ENCODE measurements around the gene JAG2. TPM values are rescaled to one million over a fixed set of nuclear protein-coding genes. Genes with fewer than 3 reads are reported as not detected.

JAG2 gene
- total RNA-seq, 1 donor from 2014 or later: 5.7 TPM

DNA sequence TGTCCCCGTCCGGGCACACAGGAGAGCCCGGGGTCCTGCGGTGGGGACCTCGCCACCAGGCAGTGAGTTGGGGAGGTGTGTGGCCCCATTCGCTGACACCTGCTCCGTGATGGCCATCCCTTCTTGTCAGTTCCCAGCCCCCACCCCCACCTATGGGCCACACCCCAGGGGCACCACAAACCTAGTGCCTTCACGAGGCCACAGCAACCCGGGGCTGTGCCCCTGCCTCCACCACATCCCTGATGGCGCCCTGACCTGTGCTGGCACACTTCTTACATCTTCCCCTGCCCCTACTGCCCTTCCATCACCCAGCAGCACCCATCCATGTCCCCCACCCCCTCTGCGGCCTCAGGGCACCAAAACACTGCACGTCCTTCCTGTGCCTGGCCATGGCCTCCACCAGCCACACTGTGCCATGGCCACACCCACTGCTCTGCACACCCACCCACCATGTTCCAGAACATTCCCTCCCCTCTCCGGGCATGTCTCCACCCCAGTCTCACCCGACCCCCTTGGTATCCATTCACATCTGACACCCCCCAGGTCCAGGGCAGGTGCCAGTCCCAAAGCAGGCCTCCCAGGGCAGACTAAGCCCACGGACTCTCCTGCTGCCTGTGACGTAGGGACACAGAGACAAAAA is 24.4 kb downstream of the JAG2 start:
- TF ChIP-seq, protein P1, sequence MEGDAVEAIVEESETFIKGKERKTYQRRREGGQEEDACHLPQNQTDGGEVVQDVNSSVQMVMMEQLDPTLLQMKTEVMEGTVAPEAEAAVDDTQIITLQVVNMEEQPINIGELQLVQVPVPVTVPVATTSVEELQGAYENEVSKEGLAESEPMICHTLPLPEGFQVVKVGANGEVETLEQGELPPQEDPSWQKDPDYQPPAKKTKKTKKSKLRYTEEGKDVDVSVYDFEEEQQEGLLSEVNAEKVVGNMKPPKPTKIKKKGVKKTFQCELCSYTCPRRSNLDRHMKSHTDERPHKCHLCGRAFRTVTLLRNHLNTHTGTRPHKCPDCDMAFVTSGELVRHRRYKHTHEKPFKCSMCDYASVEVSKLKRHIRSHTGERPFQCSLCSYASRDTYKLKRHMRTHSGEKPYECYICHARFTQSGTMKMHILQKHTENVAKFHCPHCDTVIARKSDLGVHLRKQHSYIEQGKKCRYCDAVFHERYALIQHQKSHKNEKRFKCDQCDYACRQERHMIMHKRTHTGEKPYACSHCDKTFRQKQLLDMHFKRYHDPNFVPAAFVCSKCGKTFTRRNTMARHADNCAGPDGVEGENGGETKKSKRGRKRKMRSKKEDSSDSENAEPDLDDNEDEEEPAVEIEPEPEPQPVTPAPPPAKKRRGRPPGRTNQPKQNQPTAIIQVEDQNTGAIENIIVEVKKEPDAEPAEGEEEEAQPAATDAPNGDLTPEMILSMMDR (conservative IDR thresholded peaks at IDR 0.05; ENCODE audit: low read depth, low read length): no peak
- no peak overlapping the region for H3K4me3 ChIP-seq (ENCODE audit: low read depth, low read length)
- no peak for DNase-seq (ENCODE audit: low read depth)

DNA sequence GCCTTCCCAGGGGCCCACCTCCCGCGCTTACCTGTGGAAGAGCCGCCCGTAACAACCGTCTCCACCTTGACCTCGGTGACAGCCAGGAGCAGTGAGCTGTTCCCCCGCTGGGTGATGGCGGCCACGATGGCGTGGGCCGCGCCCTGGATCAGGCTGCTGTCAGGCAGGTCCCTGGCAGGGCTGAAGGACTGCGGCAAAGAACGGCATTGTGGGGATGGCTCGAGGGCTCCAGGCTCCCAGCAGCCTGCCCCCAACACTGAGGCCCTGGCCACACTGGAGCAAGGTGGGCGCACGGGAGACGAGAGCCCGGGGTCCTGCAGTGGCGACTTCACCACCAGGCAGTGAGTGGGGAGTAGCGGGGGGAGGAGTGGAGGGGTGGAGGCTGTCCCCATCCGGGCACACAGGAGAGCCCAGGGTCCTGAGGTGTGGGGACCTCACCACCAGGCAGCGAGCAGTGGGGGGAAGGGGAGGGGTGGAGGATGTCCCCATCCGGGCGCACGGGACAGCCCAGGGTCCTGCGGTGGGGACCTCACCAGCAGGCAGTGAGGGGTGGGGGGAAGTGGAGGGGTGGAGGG is 25.0 kb downstream of the JAG2 start:
- no peak for DNase-seq (ENCODE audit: low read depth)
- no peak overlapping the region for H3K4me3 ChIP-seq (ENCODE audit: low read depth, low read length)
- TF ChIP-seq, protein P1 (conservative IDR thresholded peaks at IDR 0.05; ENCODE audit: low read depth, low read length): no peak

DNA sequence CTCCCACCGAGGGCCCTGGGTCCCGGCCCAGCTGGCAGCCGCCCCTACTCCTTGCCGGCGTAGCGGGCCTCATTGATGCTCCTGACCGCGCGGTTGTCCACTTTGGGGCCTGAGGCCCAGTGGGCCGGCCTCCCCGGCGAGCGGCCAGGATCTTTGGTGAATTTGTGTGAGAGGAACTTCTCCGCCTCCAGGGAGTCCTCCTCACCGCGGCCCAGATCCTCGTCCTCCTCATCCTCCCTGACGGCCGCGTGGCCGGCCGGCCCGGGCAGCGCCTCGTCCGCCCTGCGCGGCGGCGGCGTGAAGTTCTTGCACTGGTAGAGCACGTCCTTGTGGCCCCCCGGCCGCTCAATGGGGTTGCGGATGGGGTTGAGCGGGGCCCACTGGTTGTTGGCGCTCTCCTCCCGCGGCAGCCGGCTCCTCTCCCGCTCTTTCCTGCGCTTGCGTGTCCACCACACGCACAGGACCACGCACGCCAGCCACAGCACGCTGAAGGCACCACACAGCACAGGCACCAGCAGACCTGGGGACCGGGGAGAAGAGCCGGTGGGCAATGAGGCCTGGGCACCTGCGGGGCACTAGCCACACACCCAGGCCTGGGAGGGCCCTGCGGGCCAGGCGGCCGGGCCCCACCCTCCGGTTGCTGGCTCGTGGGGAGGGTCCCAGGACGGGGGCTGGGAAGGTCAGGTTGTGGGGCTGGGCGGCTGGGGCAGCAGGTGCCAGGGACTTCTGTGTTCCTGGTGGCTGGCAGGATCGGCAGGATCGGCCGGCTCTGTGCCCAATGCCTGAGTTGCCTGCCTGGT is 25.7 kb downstream of the JAG2 start:
- no peak overlapping the region for H3K4me3 ChIP-seq (ENCODE audit: low read depth, low read length)
- no peak for DNase-seq (ENCODE audit: low read depth)
- TF ChIP-seq, protein P1 (conservative IDR thresholded peaks at IDR 0.05; ENCODE audit: low read depth, low read length): no peak

DNA sequence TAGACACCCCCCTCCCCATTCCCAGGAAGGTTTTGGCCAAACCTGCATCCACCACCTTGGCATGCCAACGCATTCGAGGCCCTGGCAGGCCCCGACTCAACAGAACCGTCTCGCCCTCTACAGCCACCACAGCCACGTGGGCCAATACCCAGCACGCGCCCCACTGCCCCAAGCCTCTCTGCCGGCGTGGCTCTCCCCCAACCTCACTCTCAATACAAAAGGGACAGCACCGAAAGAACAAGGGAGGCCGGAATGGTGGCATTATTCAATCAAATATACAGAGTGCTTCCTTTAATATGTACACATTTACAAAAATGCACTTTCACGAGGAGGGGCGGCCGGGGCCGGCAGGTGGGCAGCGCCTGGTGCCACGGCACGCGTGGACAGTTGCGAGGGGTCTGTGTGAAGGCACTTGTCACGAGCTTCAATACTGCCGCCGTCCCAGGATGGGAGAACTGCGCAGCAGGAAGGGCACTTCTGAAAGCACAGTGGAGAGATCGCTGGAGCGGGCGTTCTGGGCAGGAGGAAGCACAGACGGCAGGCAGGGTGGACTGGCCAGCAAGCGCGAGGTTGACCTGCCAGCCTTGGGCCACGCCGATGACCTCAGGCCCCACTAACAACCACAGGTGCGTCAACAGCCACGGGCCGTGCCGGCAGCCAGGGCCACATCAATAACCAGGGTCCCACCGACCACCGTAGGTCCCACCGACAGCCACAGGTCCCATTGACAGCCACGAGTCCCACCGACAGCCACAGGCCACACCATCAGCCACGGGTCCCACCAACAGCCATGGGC is 26.9 kb downstream of the JAG2 start:
- DNase-seq (ENCODE audit: low read depth): no peak
- H3K4me3 ChIP-seq (ENCODE audit: low read depth, low read length): no peak overlapping the region
- TF ChIP-seq, protein P1 (conservative IDR thresholded peaks at IDR 0.05; ENCODE audit: low read depth, low read length): no peak

DNA sequence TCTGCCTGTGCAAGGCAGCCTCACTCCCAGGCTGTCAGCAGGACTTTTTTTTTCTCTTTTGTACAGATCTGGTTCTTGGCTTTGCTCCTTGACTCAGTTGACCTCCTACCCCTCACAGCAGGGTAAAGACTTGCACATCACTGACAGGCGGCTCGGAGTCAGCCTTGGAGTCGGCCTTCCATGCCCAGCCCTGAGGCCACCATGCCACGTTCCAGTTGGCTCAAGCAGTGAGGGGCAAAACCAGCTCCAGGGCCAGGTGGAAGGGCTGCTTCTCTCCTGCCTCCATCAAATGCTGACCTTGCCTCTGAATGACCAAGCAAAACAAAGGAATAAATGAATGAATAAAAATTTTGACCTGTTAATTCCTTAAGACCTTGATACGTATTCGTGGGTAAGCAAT is 27.6 kb downstream of the JAG2 start:
- DNase-seq (ENCODE audit: low read depth): no peak
- no peak overlapping the region for H3K4me3 ChIP-seq (ENCODE audit: low read depth, low read length)
- TF ChIP-seq, protein P1 (conservative IDR thresholded peaks at IDR 0.05; ENCODE audit: low read depth, low read length): no peak

DNA sequence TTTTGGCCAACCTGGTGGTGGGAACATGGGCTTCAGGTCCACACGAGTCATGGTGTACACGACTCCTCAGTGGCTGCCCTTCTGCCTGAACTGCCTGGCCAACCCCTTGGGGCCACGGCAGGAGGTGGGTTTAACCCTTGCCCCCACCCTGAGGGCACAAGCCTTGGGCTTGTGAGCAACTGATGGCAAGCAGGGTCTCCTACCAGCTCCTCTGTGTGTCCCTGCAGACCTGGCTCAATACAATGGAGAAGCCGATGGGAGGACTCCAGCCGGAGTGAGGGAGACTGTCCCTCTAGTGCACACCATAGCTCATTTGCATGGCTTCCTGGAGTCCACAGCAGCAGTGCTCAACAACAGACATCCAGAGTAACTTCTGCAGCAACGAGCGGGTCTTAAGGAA is 28.0 kb downstream of the JAG2 start:
- no peak overlapping the region for H3K4me3 ChIP-seq (ENCODE audit: low read depth, low read length)
- TF ChIP-seq, protein P1 (conservative IDR thresholded peaks at IDR 0.05; ENCODE audit: low read depth, low read length): no peak
- DNase-seq (ENCODE audit: low read depth): no peak

All from epithelial cell of proximal tubule (primary cell).